Neutrophil (primary cell): ENCODE results near the gene DISP2.
A peak's percentile ranks its signal among the peaks of the same experiment; 100 is the strongest.

ENCODE experiments used
- H3K27ac ChIP-seq: fragments of 200-600 bp; sonication (generic); 2 replicates; pipeline ENCODE4 v1.5.1; 2016; ENCODE audit warnings: mild to moderate bottlenecking, moderate library complexity
- H3K27me3 ChIP-seq: fragments of 200-600 bp; sonication (generic); 2 replicates; pipeline ENCODE4 v1.6.0; 2016; ENCODE audit warnings: mild to moderate bottlenecking
- H3K36me3 ChIP-seq: fragments of 200-600 bp; sonication (generic); 2 replicates; pipeline ENCODE4 v1.5.1; 2017
- H3K4me1 ChIP-seq, 2 experiments: fragments of 200-600 bp in 1 of 2; sonication (generic) in 1 of 2; 1 replicate in 1 of 2; 2 replicates in 1 of 2; pipeline versions ENCODE4 v1.5.1 to v1.6.1; 2013 to 2016; ENCODE audit warnings: low read depth in 1 of 2, low read length in 1 of 2, mild to moderate bottlenecking in 1 of 2, moderate library complexity in 1 of 2; ENCODE audit not compliant: control insufficient read depth in 1 of 2, insufficient read depth in 1 of 2
- H3K4me3 ChIP-seq, 2 experiments: fragments of 200-600 bp in 1 of 2; sonication (generic) in 1 of 2; 1 replicate in 1 of 2; 2 replicates in 1 of 2; pipeline ENCODE4 v1.5.1; 2013 to 2016; ENCODE audit warnings: low read depth in 1 of 2, low read length in 1 of 2, mild to moderate bottlenecking in 1 of 2, moderate library complexity in 1 of 2
- H3K9me3 ChIP-seq: fragments of 200-600 bp; sonication (generic); 2 replicates; pipeline ENCODE4 v1.5.1; 2016
- CTCF ChIP-seq: fragments of 200-600 bp; sonication (generic); IDR thresholded peaks from 2 replicates; pipeline ENCODE4 v1.5.1; 2016; ENCODE audit warnings: antibody characterized with exemption

DISP2 gene

DNA sequence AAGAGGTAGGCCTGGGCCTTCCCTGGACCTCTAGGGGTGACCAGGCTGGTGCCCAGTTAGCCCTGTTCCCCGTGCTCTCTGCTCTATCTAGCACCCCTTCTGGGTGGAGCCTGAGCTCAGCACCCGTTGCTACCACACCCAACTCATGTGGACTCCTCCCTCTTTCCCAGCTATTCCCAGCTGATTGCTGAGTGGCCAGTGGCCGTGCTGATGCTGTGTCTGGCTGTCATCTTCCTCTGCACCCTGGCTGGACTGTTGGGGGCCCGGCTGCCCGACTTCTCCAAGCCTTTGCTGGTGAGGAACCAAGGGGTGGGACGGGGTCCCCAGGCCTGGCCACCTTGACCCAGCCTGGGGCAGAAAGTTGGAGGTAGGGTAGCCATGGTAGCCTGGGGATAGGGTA lies 6.2 kb downstream of the DISP2 start:
- Histone ChIP-seq H3K4me1 (peaks cover 19 to 21% of the 10 kb centered on the region in 2 experiments), H3K4me3 (no peak overlapping the region), H3K36me3 (peaks cover 17% of the 10 kb centered on the region), H3K9me3 (no peaks in the 10 kb centered on the region), H3K27ac (no peak overlapping the region), H3K27me3 (peaks cover under 1% of the 10 kb centered on the region)
- no peak for TF ChIP-seq CTCF

DNA sequence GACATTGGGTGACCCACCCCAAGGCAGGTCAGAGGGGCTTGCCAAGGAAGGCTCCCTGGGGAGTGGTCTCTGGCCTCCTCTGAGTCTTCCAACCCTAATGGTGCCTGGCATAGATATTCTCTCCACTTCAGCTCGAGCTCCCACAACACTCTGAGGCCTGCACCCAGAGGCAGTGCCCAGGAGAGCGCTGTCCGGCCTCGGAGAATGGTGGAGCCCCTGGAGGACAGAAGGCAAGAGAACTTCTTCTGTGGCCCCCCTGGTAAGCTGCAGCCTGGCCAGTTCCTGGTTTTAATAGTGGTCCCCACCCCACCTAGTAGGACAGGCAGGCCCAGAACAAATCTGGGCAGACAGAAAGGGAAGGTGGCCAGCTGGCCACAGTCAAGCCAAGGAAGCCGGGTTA lies 7.0 kb downstream of the DISP2 start:
- Histone ChIP-seq H3K27me3 (no peaks in the 10 kb centered on the region), H3K4me1 (peaks cover 19 to 21% of the 10 kb centered on the region in 2 experiments), H3K36me3 (peaks cover 17% of the 10 kb centered on the region), H3K27ac (no peak overlapping the region), H3K4me3 (no peak overlapping the region), H3K9me3 (no peaks in the 10 kb centered on the region)
- TF ChIP-seq CTCF: no peak

GRCh38 chr15:40365624-40366456 lies 7.8 kb downstream of the DISP2 start:
- Histone ChIP-seq H3K27me3 (no peaks in the 10 kb centered on the region), H3K4me1 (peaks cover 19 to 21% of the 10 kb centered on the region in 2 experiments), H3K9me3 (no peaks in the 10 kb centered on the region), H3K4me3 (no peak overlapping the region), H3K36me3 (peaks cover 16% of the 10 kb centered on the region), H3K27ac (no peak overlapping the region)
- TF ChIP-seq CTCF: no peak

DNA sequence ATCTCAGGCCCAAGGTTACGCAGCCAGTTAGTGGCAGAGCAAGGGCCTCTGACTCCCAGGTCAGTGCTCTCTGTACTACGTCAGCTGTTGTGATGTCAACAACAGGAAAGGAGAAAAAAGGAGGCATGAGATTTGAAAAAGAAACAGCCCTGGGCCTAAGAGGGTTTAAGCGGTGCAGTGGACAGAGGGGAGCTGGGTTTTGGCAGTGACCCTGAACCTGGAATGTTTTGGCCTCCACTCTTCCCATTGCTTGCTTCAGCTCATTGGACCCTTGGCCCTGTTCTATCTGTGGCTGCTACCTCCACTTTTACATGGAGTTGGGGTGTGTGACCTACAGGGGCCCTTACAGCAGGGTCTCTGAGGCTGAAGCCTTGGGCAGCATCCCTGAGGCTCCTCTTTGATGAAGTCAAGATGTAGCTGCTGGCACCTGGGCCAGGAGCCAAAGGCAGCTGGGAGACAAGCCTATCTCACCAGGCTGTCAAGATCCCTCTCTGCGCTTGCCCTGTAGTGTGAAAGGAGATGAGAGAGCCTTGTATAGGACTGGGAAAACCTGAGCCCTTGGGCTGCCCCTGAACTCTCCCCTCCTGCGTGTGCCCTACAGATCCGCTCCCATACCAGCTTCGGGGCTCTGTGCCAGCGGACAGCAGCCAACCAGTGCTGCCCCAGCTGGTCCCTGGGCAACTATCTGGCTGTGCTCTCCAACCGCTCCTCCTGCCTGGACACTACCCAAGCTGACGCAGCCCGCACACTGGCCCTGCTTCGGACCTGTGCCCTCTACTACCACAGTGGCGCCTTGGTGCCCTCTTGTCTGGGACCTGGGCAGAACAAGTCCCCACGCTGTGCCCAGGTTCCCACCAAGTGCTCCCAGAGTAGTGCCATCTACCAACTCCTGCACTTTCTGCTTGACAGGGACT lies 8.7 kb downstream of the DISP2 start:
- Histone ChIP-seq H3K27me3 (no peaks in the 10 kb centered on the region), H3K4me1 (peaks cover 19 to 21% of the 10 kb centered on the region in 2 experiments)
- no peak for TF ChIP-seq CTCF

DNA sequence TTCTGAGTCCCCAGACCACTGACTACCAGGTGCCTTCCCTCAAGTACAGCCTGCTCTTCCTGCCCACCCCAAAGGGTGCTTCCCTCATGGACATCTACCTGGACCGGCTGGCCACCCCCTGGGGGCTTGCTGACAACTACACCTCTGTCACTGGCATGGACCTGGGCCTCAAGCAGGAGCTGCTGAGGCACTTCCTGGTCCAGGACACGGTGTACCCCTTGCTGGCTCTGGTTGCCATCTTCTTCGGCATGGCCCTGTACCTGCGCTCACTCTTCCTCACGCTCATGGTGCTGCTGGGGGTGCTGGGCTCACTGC lies 9.3 kb downstream of the DISP2 start:
- TF ChIP-seq CTCF: no peak
- Histone ChIP-seq H3K27ac (peak overlapping the region; percentile 84), H3K27me3 (no peaks in the 10 kb centered on the region), H3K36me3 (peaks cover 9% of the 10 kb centered on the region), H3K4me1 (peaks cover 19 to 21% of the 10 kb centered on the region in 2 experiments), H3K4me3 (peak overlapping the region; percentile 74 to 83), H3K9me3 (no peaks in the 10 kb centered on the region)

More for the DNA sequence above, 8.7 kb downstream of the DISP2 start:
- peaks cover 12% of the 10 kb centered on the region for H3K36me3 ChIP-seq
- peak overlapping the region; percentile 84 for H3K27ac ChIP-seq
- H3K4me3 ChIP-seq: peak overlapping the region; percentile 74 to 83
- H3K9me3 ChIP-seq: no peaks in the 10 kb centered on the region
